K562 (cell line): ENCODE results near the gene PHKG2. TPM values are rescaled to one million over a fixed set of nuclear protein-coding genes. Genes with fewer than 3 reads are reported as not detected.
A peak's percentile ranks its signal among the peaks of the same experiment; 100 is the strongest.

Experiments used
- ADNP ChIP-seq: fragments of 200-800 bp; sonication (Bioruptor generic); IDR thresholded peaks from 2 replicates; pipeline ENCODE4 v1.6.1; 2016; ENCODE audit warnings: missing genetic modification characterization, missing compliant biosample characterization
- ATF6 ChIP-seq: sonication (generic); formaldehyde crosslinking; IDR thresholded peaks from 2 replicates; pipeline ENCODE4 v1.4.0; 2020; ENCODE audit warnings: mild to moderate bottlenecking, missing genetic modification reagents
- ATF7 ChIP-seq: fragments of 450-650 bp; IDR thresholded peaks from 2 replicates; pipeline ENCODE4 v1.7.1; 2014; ENCODE audit warnings: mild to moderate bottlenecking, moderate library complexity
- EP400 ChIP-seq: fragments of 450-650 bp; IDR thresholded peaks from 2 replicates; pipeline ENCODE4 v1.6.1; 2017; ENCODE audit warnings: antibody characterized with exemption, mild to moderate bottlenecking, moderate library complexity
- GTF2A2 ChIP-seq: IDR thresholded peaks from 2 replicates; pipeline ENCODE4 v1.6.1; 2016; ENCODE audit warnings: mild to moderate bottlenecking, missing genetic modification characterization, missing compliant biosample characterization
- MLLT1 ChIP-seq, 2 experiments: fragments of 450-650 bp; IDR thresholded peaks; 2 replicates each; pipeline ENCODE4 v1.6.1; 2016
- MTA3 ChIP-seq: fragments of 450-650 bp; formaldehyde crosslinking; IDR thresholded peaks from 2 replicates; pipeline ENCODE4 v1.6.1; 2017; ENCODE audit warnings: mild to moderate bottlenecking, borderline replicate concordance
- PRDM10 ChIP-seq: fragments of 450-650 bp; IDR thresholded peaks from 2 replicates; pipeline ENCODE4 v1.6.1; 2018; ENCODE audit not compliant: partially characterized antibody
- PRMT5 ChIP-seq: sonication (generic); formaldehyde crosslinking; IDR thresholded peaks from 2 replicates; pipeline ENCODE4 v1.5.0; 2020; ENCODE audit warnings: missing genetic modification reagents
- TBP ChIP-seq: optimal IDR thresholded peaks from 2 replicates; pipeline ENCODE3; 2011; ENCODE audit warnings: low read depth, low read length, improper control_type of control experiment
- TEAD1 ChIP-seq, 2 experiments: fragments of 450-650 bp in 1 of 2; sonication (generic) in 1 of 2; formaldehyde crosslinking; IDR thresholded peaks; 2 replicates each; pipeline versions ENCODE4 v1.4.0 to v1.8.0; 2020 to 2022; ENCODE audit warnings: mild to moderate bottlenecking in 2 of 2, missing genetic modification reagents in 1 of 2
- ZC3H4 ChIP-seq: sonication (generic); formaldehyde crosslinking; IDR thresholded peaks from 2 replicates; pipeline ENCODE4 v1.9.0; 2021; ENCODE audit warnings: missing genetic modification reagents, borderline replicate concordance
- ZNF175 ChIP-seq: fragments of 200-800 bp; sonication (Bioruptor generic); IDR thresholded peaks from 2 replicates; pipeline ENCODE4 v1.6.1; 2016; ENCODE audit warnings: low read depth, mild to moderate bottlenecking, missing genetic modification characterization, missing compliant biosample characterization
- ZNF668 ChIP-seq: fragments of 250-450 bp; sonication (Bioruptor Pico); IDR thresholded peaks from 2 replicates; pipeline ENCODE4 v1.8.0; 2022; ENCODE audit warnings: mild to moderate bottlenecking, inconsistent platforms
- ZNF699 ChIP-seq: fragments of 250-450 bp; sonication (Bioruptor Pico); IDR thresholded peaks from 2 replicates; pipeline ENCODE4 v1.8.0; 2021; ENCODE audit warnings: mild to moderate bottlenecking, moderate library complexity; ENCODE audit not compliant: insufficient replicate concordance
- ZNF740 ChIP-seq, 3 experiments: fragments of 200-800 bp in 1 of 3; sonication (Bioruptor generic) in 1 of 3; sonication (generic) in 1 of 3; formaldehyde crosslinking in 1 of 3; IDR thresholded peaks; 2 replicates each; pipeline versions ENCODE4 v1.6.1 to v1.8.0; 2016 to 2022; ENCODE audit warnings: mild to moderate bottlenecking in 2 of 3, missing compliant biosample characterization in 2 of 3, missing genetic modification characterization in 2 of 3, missing genetic modification reagents in 1 of 3
- ZNF778 ChIP-seq: fragments of 450-650 bp; formaldehyde crosslinking; IDR thresholded peaks from 2 replicates; pipeline ENCODE4 v1.4.0; 2020; ENCODE audit warnings: mild to moderate bottlenecking, moderate library complexity
- ZNF780A ChIP-seq: fragments of 250-450 bp; sonication (Bioruptor Pico); IDR thresholded peaks from 2 replicates; pipeline ENCODE4 v1.5.0; 2021; ENCODE audit warnings: mild to moderate bottlenecking
- ZNF830 ChIP-seq: fragments of 250-450 bp; sonication (Bioruptor Pico); IDR thresholded peaks from 2 replicates; pipeline ENCODE4 v1.5.0; 2021; ENCODE audit warnings: mild to moderate bottlenecking
- polyA plus RNA-seq, 8 experiments: library from polyadenylated mRNA; depleted of rRNA in 4 of 8; stranded (reverse) in 5 of 8; unstranded in 3 of 8; fragments of >200 nt; fragmentation: Nextera tagmentation in 2 of 8; fragmentation: Illumina TruSeq in 1 of 8; extraction: Ambion mirVana in 2 of 8; extraction: Trizol in 1 of 8; gene quantifications; 2 replicates each; pipeline versions ENCODE4 v1.2.1 to v1.2.3, GENCODE V29; 2011 to 2014; ENCODE audit warnings: inconsistent platforms in 1 of 8, missing spikeins in 1 of 8
- total RNA-seq, 7 experiments: library from RNA; depleted of rRNA in 6 of 7; stranded (reverse); fragments of >200 nt in 6 of 7; fragmentation: Illumina TruSeq in 2 of 7; extraction: Trizol in 2 of 7; gene quantifications; 2 replicates each; pipeline versions ENCODE4 v1.2.1 to v1.2.3, GENCODE V29; 2011 to 2021; ENCODE audit warnings: low replicate concordance in 1 of 7

PHKG2 gene
- total and polyA plus RNA-seq, 9 of the 15 experiments (the other 6 are each of a cell fraction or from before 2014, with no cell fraction given): 5.8 to 54.2 (median 30.7) TPM

- TF ChIP-seq PRDM10 (peak; percentile 95), ZNF668 (CRISPR knock-in tag) (no peak), ZNF780A (CRISPR knock-in tag) (no peak), ATF7 (peak; percentile 78), MLLT1 (IDR thresholded peaks at IDR 0.05) (0 out of 4 replicates have a peak, but pooled peaks of 1 of the 2 experiments have one; percentile 33), ADNP (tag) (no peak), ZNF778 (CRISPR knock-in tag) (no peak), ZNF740 (CRISPR knock-in tag; IDR thresholded peaks at IDR 0.05) (no peak), ZNF740 (tag; IDR thresholded peaks at IDR 0.05) (no peak), TBP (peak; percentile 57), ZNF175 (CRISPR knock-in tag) (no peak), GTF2A2 (tag) (0 out of 2 replicates have a peak, but pooled peaks have one; percentile 53), EP400 (peak; percentile 60), ZNF830 (no peak), PRMT5 (no peak), ZC3H4 (CRISPR knock-in tag) (0 out of 2 replicates have a peak, but pooled peaks have one; percentile 21), ZNF699 (CRISPR knock-in tag) (no peak), TEAD1 (CRISPR knock-in tag; IDR thresholded peaks at IDR 0.05) (0 out of 4 replicates have a peak, but pooled peaks of 1 of the 2 experiments have one; percentile 19), MTA3 (peak; percentile 85; the same call in 1 of the 2 replicates), ATF6 (CRISPR knock-in tag) (0 out of 2 replicates have a peak, but pooled peaks have one; percentile 29)
Measured at GRCh38 chr16:30786936-30787612, 38.8 kb downstream of the PHKG2 start, which contains the start of gene ZNF629 (continued).
